Measurements from ENCODE around the gene ATAT1. TPM values are rescaled to one million over a fixed set of nuclear protein-coding genes. Genes with fewer than 3 reads are reported as not detected.

Gene ATAT1
- total and polyA plus RNA-seq, 2 experiments from 2014 or later = 12.8 to 23.0 TPM

- no peak for TF ChIP-seq EZH2 (IDR thresholded peaks at IDR 0.05; ENCODE audit: low read depth, unreplicated experiment)
- TF ChIP-seq CTCF (conservative IDR thresholded peaks at IDR 0.05; ENCODE audit: low read depth in 2 of 2) = no peak
- no peak for TF ChIP-seq ZNF114 (CRISPR knock-in tag; IDR thresholded peaks at IDR 0.05)
These were observed 26.2 kb upstream of the ATAT1 start (continued) for GRCh38 chr6:30600451-30600961.

GRCh38 chr6:30601436-30601814 lies 25.2 kb upstream of the ATAT1 start:
- Histone ChIP-seq H3K27me3 (ENCODE audit: insufficient read depth) (no peaks in the 10 kb centered on the region), H2AFZ (no peak overlapping the region), H3K27ac (ENCODE audit: low read depth) (no peak overlapping the region), H3F3A (replicated peaks; ENCODE audit: low read depth) (peaks cover 71% of the 10 kb centered on the region), H3K36me3 (ENCODE audit: insufficient read depth) (peaks cover 46% of the 10 kb centered on the region), H3K4me2 (no peak overlapping the region), H3K4me1 (ENCODE audit: insufficient read depth) (no peaks in the 10 kb centered on the region), H3K9me2 (ENCODE audit: insufficient read depth) (no peaks in the 10 kb centered on the region), H3K4me3 (no peak overlapping the region), H3K79me2 (replicated peaks; ENCODE audit: insufficient read depth) (0 out of 2 replicates have a peak, but pooled peaks cover 3% of the 10 kb centered on the region), H4K20me1 (replicated peaks; ENCODE audit: insufficient read depth) (peaks cover 24% of the 10 kb centered on the region)
- Mint-ChIP-seq H3K9me3 (no peaks in the 10 kb centered on the region), H3K27me3 (ENCODE audit: insufficient read depth, low read depth, poor library complexity) (peaks cover 12% of the 10 kb centered on the region), H3K27ac (no peak overlapping the region), H3K4me3 (no peak overlapping the region), H3K4me1 (no peaks in the 10 kb centered on the region; the same call in 2 of the 3 replicates), H3K36me3 (ENCODE audit: low read depth) (peaks cover 74% of the 10 kb centered on the region)
- DNase-seq (ENCODE audit: low spot score) (no peak), ATAC-seq (no peak)
- TF ChIP-seq CTCF (conservative IDR thresholded peaks at IDR 0.05; ENCODE audit: low read depth in 2 of 2) (no peak), ETS1 (IDR thresholded peaks at IDR 0.05) (no peak), ZNF331 (CRISPR knock-in tag; IDR thresholded peaks at IDR 0.05; ENCODE audit: low read depth) (no peak), POLR2AphosphoS5 (IDR thresholded peaks at IDR 0.05; ENCODE audit: low read depth) (no peak), EZH2phosphoT487 (IDR thresholded peaks at IDR 0.05; ENCODE audit: unreplicated experiment) (no peak), REST (IDR thresholded peaks at IDR 0.05; ENCODE audit: unreplicated experiment) (no peak), JUNB (IDR thresholded peaks at IDR 0.05; ENCODE audit: unreplicated experiment) (no peak), CREB1 (CRISPR knock-in tag; IDR thresholded peaks at IDR 0.05; ENCODE audit: low read depth) (no peak)
